ENCODE results near the gene PMFBP1. TPM values are rescaled to one million over a fixed set of nuclear protein-coding genes. Genes with fewer than 3 reads are reported as not detected.

PMFBP1 gene
- polyA plus RNA-seq, 1 donor (not counting 4 experiments of a cell fraction or from before 2014, with no cell fraction given), result 0.92 TPM

GRCh38 chr16:72123426-72123825 is 48.5 kb downstream of the PMFBP1 start:
- no peaks in the 10 kb centered on the region for H3K27me3 ChIP-seq (ENCODE audit: control insufficient read depth, extremely low read depth, insufficient read depth, low read length)
- no peaks in the 10 kb centered on the region for H3K4me1 ChIP-seq (ENCODE audit: control insufficient read depth, extremely low read depth, insufficient read depth, low read length)
- no peak overlapping the region for H3K4me2 ChIP-seq (ENCODE audit: control insufficient read depth, extremely low read depth, insufficient read depth, low read depth, low read length)
- no peak overlapping the region for H2AFZ ChIP-seq (ENCODE audit: control insufficient read depth, low read length)
- TF ChIP-seq EZH2 (IDR thresholded peaks at IDR 0.05; ENCODE audit: low read length), result no peak
- TF ChIP-seq CTCF (optimal IDR thresholded peaks at IDR 0.05 in 1 of 3, IDR thresholded peaks at IDR 0.05 in 1 of 3, conservative IDR thresholded peaks at IDR 0.05 in 1 of 3; ENCODE audit: extremely low read depth in 1 of 3, insufficient read depth in 2 of 3, low read length in 3 of 3), result no peak
- dilution Hi-C loops (cut with MboI; ENCODE audit: extremely low pct_ligation_motif_present, low sequenced_read_pairs), result no loop called here
- H3K79me2 ChIP-seq (ENCODE audit: control insufficient read depth, insufficient read depth, low read length), result no peaks in the 10 kb centered on the region
- no peak overlapping the region for H3K9ac ChIP-seq (ENCODE audit: control insufficient read depth, extremely low read depth, insufficient read depth, low read length)
- H3K27ac ChIP-seq (ENCODE audit: control insufficient read depth, insufficient read depth, low read length), result no peak overlapping the region
- no peaks in the 10 kb centered on the region for H3K36me3 ChIP-seq (ENCODE audit: control insufficient read depth in 2 of 2, extremely low read depth in 1 of 2, insufficient read depth in 2 of 2, low read length in 2 of 2)
- DNase-seq (ENCODE audit: low read depth, low spot score), result no peak
- H3K4me3 ChIP-seq (ENCODE audit: control insufficient read depth in 2 of 3, extremely low read depth in 1 of 3, insufficient read depth in 2 of 3, low read depth in 1 of 3, low read length in 3 of 3), result no peak overlapping the region
- H3K9me1 ChIP-seq (ENCODE audit: control insufficient read depth, extremely low read depth, insufficient read depth, low read length), result no peaks in the 10 kb centered on the region
- H4K20me1 ChIP-seq (ENCODE audit: control insufficient read depth, extremely low read depth, insufficient read depth, low read length), result no peaks in the 10 kb centered on the region
- no peaks in the 10 kb centered on the region for H3K9me3 ChIP-seq (ENCODE audit: control insufficient read depth, low read depth, low read length)
- FAIRE-seq, result no peak

- Histone ChIP-seq H3K9me1 (ENCODE audit: control insufficient read depth, extremely low read depth, insufficient read depth, low read length) (no peaks in the 10 kb centered on the region), H3K36me3 (ENCODE audit: control insufficient read depth in 2 of 2, extremely low read depth in 1 of 2, insufficient read depth in 2 of 2, low read length in 2 of 2) (no peaks in the 10 kb centered on the region), H3K27ac (ENCODE audit: control insufficient read depth, insufficient read depth, low read length) (no peak overlapping the region), H3K4me3 (ENCODE audit: control insufficient read depth in 2 of 3, extremely low read depth in 1 of 3, insufficient read depth in 2 of 3, low read depth in 1 of 3, low read length in 3 of 3) (no peak overlapping the region), H4K20me1 (ENCODE audit: control insufficient read depth, extremely low read depth, insufficient read depth, low read length) (no peaks in the 10 kb centered on the region), H3K9me3 (ENCODE audit: control insufficient read depth, low read depth, low read length) (no peaks in the 10 kb centered on the region), H3K4me1 (ENCODE audit: control insufficient read depth, extremely low read depth, insufficient read depth, low read length) (no peaks in the 10 kb centered on the region), H2AFZ (ENCODE audit: control insufficient read depth, low read length) (no peak overlapping the region), H3K4me2 (ENCODE audit: control insufficient read depth, extremely low read depth, insufficient read depth, low read depth, low read length) (no peak overlapping the region), H3K79me2 (ENCODE audit: control insufficient read depth, insufficient read depth, low read length) (no peaks in the 10 kb centered on the region), H3K9ac (ENCODE audit: control insufficient read depth, extremely low read depth, insufficient read depth, low read length) (no peak overlapping the region), H3K27me3 (ENCODE audit: control insufficient read depth, extremely low read depth, insufficient read depth, low read length) (no peaks in the 10 kb centered on the region)
- no peak for TF ChIP-seq CTCF (optimal IDR thresholded peaks at IDR 0.05 in 1 of 3, IDR thresholded peaks at IDR 0.05 in 1 of 3, conservative IDR thresholded peaks at IDR 0.05 in 1 of 3; ENCODE audit: extremely low read depth in 1 of 3, insufficient read depth in 2 of 3, low read length in 3 of 3)
- no peak for TF ChIP-seq EZH2 (IDR thresholded peaks at IDR 0.05; ENCODE audit: low read length)
- DNase-seq (ENCODE audit: low read depth, low spot score) (no peak), FAIRE-seq (no peak)
- dilution Hi-C loops (cut with MboI; ENCODE audit: extremely low pct_ligation_motif_present, low sequenced_read_pairs), result no loop called here
Measured at GRCh38 chr16:72122916-72123315, 49.0 kb downstream of the PMFBP1 start.

Data from keratinocyte (primary cell).